HG02852 (cell line): ENCODE results near the gene ABCC1.

ENCODE experiments used
- ATAC-seq: cut with Tn5 transposase; IDR thresholded peaks from one replicate; pipeline ENCODE4 v1.9.1; 2021; ENCODE audit warnings: mild to moderate bottlenecking, moderate library complexity; ENCODE audit not compliant: unreplicated experiment

The ABCC1 gene

GRCh38 chr16:16038950-16039349 is 89.5 kb downstream of the ABCC1 start:
- no peak for ATAC-seq

- ATAC-seq, result no peak
Observed at GRCh38 chr16:16041196-16041892, 91.9 kb downstream of the ABCC1 start.

DNA sequence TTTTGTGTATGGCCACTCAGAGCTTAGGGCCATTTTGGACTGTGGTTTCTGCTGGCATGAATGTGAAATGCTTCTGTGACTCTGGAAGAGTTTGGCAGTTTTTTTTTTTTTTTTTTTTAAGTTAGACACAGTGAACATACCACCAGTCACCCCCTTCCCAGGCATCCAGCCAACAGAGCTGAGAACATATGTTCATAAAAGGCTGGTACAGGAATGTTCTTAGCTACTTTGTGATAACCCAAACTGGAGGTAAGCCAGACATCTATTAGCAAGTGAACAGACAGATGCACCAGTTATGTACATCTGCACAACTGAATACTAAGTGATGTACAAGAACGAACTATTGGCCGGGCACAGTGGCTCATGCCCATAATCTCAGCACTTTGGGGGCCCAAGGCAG is 92.7 kb downstream of the ABCC1 start:
- ATAC-seq, result no peak

DNA sequence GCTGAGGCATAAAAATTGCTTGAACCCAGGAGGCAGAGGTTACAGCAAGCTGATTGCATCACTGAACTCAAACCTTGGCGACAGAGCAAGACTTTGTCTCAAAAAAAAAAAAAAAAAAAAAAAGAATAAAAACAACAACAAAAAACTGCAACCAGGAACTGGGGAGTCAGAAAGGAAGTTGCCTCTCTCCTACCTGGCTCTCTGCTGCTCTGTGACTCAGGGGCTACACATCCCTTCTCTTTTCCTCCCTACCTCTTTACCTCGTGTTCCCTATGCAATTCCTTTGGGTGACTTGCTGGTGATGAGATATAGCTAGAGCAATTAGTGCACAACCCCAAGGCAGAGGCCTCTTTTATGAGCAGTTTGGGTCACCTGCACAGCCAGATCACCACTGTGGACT is 95.9 kb downstream of the ABCC1 start:
- no peak for ATAC-seq

- no peak for ATAC-seq
Observed at GRCh38 chr16:16045879-16046278, 96.5 kb downstream of the ABCC1 start.

GRCh38 chr16:16047761-16048160 is 98.3 kb downstream of the ABCC1 start:
- ATAC-seq, result no peak

DNA sequence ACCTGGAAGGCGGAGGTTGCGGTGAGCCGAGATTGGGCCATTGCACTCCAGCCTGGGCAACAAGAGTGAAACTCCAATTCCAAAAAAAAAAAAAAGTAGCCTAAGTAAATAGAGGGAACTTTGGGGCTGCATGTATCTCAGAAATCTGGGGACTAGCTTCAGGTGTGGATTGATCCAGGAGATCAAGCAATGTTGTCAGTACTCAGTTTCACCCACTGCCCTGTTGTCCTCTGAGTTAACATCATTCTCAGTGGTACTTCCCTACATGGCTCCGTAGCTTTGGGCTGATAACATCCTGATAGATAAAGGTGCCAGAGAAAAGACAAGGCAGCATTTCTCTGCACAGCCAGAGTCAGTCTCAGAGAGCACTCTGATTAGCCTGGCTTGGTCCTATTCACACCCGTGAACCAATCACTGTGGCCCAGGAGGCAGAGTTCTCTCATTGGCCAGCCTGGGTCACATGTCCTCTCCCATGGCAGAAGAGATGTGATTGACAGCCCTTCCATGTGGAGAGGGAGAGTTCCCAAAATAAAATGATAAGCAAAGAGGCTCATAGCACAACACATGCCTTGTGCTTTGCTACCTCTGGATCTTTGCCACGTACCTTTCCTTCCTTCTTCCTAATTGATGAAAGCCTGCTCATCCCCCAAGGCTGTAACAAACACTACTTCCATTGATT is 99.6 kb downstream of the ABCC1 start:
- no peak for ATAC-seq

GRCh38 chr16:16050106-16050505 is 100.7 kb downstream of the ABCC1 start:
- ATAC-seq, result no peak

- no peak for ATAC-seq
Observed at GRCh38 chr16:16051132-16051531, 101.7 kb downstream of the ABCC1 start.

DNA sequence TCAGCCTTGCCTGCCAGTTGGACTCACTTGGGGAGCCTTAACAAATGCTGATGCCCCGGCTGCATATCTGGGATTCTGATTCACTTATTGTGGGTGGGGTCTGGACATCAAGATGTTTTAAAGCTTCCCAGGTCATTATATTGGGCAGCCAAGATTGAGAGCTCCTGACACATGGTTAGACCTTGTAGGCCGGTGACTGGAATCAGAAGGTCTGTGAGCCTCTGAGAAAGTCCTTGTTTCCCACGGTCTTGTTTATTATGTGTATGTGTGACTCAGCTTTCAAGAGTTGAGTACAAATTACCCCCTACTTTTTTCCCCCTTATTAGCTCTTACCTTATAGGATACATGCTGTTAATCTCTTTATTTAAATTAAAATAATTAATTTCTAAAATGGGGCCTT is 103.5 kb downstream of the ABCC1 start:
- ATAC-seq, result no peak

GRCh38 chr16:16057102-16057501 is 107.7 kb downstream of the ABCC1 start:
- no peak for ATAC-seq

GRCh38 chr16:16059160-16059559 is 109.7 kb downstream of the ABCC1 start:
- no peak for ATAC-seq

DNA sequence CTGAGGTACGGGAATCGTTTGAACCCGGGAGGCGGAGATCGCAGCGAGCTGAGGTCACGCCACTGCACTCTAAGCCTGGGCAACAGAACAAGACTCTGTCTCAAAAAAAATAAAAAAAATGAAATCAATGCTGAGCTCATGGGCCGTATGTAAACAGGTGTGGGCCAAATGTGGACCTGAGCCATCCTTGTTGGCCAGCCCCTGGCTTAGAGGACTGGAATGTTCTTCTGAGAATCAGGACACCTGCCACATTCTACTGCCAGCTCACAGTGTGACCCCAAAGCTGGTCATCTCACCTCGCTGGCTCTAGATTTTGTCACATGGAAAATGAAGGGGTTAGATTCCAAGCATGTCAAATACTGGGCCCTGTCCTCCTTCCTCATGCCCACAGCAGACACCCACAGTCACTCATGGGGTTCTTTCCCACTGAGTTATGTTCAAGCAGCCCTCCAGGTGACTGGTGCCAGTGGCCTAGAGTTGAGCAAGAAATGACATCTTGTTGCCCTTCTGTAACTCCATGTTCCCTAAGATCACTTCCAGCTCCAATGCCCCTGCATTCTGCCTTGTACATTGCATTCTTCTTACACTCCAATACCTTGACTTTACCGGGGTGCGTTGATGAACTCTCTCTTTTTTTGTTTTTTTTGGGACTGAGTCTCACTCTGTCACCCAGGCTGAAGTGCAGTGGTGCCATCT is 110.6 kb downstream of the ABCC1 start:
- ATAC-seq, result no peak

DNA sequence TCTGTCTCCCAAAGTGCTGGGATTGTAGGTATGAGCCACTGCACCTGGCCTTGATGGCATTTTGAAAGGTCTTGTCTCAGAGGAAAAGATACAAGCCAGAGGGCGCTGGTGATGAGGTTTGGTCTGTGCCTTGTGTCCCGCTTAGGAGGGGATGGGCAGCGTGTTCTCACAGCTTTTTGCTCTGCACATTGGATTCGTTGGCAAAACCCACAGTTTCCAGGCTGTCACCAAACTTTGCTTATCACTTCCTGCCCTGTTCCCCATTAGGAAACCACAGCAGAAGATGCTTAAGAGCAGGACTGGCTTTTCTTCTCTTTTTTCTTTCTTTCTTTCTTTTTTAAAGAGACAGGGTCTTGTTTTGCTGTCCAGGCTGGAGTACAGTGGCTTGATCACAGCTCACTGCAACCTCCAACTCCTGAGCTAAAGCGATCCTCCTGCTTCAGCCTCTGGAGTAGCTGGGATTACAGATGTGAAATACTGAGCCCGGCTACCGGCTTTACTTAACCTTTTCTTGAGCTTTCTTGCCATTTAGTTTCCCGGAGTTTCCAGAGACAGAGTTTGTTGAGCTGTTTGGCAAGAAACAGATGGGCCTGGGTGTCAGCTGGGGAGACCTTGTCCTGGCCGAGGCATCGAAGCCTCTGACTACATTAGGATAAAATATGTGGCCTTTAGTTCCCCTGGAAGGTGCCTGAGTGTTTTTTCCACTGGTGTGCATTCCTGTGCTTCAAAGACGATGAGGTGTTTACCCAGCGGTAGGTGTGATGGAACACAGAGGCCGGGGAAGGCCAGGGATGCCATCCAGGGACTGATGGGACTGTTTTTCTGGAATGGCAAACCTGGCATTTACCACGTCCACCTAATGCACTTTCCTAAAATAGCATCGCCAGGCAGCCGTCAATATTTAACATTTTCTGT is 112.9 kb downstream of the ABCC1 start:
- ATAC-seq, result no peak

DNA sequence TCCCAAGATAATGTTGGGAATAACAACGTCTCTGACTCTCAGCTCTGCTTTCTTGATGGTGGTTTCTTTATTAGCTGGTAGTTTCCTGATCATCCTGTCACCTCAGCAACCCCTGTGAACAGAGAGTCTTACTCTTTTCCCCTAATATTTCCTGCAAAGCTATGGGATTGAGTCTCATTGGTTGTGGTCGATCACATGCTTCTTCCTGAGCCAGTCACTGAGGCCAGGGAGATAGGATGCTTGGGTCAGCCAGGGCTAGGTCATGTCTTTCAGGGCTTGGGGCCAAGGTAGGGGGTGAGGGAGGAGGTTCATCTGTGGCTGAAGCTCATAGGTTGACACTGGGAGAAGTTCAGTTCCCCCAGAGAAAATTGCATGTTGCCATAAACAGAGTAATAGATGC is 114.3 kb downstream of the ABCC1 start:
- ATAC-seq, result no peak

DNA sequence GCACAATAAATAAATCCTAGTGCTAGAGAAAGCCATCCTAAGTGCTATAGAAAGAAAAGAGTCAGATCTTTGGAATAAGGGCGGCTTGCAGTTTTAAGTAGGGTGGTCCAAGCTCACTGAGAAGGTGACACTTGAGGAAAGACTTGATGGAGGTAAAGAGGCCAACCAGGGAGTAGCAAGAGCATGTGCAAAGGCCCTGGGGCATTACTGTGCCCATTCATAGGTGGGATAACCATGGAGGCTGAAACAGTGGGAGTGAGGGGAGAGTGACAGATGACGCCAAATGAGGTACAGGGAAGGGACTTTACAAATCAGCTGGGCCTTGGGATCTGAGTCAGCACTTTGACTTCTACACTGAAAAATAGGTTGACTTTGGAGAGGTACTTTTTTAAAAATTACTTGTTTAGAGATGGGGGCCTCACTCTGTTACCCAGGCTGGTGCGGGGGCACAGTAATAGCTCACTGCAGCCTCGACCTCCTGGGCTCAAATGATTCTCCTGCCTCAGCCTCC is 115.5 kb downstream of the ABCC1 start:
- no peak for ATAC-seq

- ATAC-seq, result no peak
Observed at GRCh38 chr16:16067127-16067526, 117.7 kb downstream of the ABCC1 start.

GRCh38 chr16:16071631-16072244 is 122.3 kb downstream of the ABCC1 start:
- ATAC-seq, result no peak

DNA sequence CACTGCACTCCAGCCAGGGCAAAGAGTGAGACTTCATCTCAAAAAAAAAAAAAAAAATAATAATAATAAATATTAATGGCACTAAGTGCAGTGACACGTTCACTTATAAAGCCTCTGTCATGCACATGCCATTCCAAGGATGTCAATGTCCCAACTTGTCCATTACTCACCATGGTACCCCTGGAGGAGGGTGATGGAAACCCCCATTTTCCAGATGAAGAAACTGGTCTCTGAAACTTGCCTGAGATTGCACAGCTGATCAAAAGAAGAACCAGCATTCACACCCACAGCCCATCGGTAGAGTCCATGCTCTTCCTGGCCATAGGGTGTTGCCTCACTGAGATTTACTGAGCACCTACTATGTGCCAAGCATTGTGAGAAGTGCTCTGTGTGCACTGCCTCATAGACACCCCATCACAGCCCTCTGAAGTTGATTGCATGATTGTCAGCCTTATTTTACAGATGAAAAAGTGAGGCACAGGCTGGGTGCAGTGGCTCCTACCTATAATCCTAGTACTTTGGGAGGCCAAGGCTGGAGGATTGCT is 123.7 kb downstream of the ABCC1 start:
- no peak for ATAC-seq
